H1 (cell line): ENCODE measurements around the gene LCAT. TPM values are rescaled to one million over a fixed set of nuclear protein-coding genes. Genes with fewer than 3 reads are reported as not detected.

Experiments used
- CTCF ChIA-PET: fragments of 300-600 bp; sonication (Branson Sonifier 250); formaldehyde crosslinking; loops from one replicate; lab custom pipeline; 2021; ENCODE audit not compliant: partially characterized antibody; lab: Charles Lee
- POLR2A ChIA-PET: fragments of 300-600 bp; sonication (Branson Sonifier 250); formaldehyde crosslinking; loops from one replicate; lab custom pipeline; 2021; ENCODE audit warnings: inconsistent platforms; ENCODE audit not compliant: partially characterized antibody; lab: Charles Lee
- DNase-seq, 2 experiments: peaks; one replicate each; pipeline versions ENCODE4 v3.0.0 to v3.0.0-alpha.2; 2010 to 2022; ENCODE audit warnings: low spot score in 2 of 2, low read depth in 1 of 2, mixed read lengths in 1 of 2
- FAIRE-seq: peaks from 2 replicates; lab custom pipeline; 2011; peaks lifted over from hg19 to GRCh38; lab: Jason Lieb, UNC
- H2AFZ ChIP-seq: 2 replicates; pipeline ENCODE4 v1.8.1; 2012; ENCODE audit warnings: low read length, inconsistent platforms
- H2AK5ac ChIP-seq: 2 replicates; pipeline ENCODE4 v1.6.1; 2013; ENCODE audit warnings: low read depth, low read length
- H2BK120ac ChIP-seq: replicated peaks from 2 replicates; pipeline ENCODE3; 2013; ENCODE audit warnings: low read depth, low read length, inconsistent platforms
- H2BK12ac ChIP-seq: 2 replicates; pipeline ENCODE4 v1.6.1; 2013; ENCODE audit warnings: low read depth, low read length
- H2BK15ac ChIP-seq: 2 replicates; pipeline ENCODE4 v1.6.1; 2013; ENCODE audit warnings: low read length
- H2BK20ac ChIP-seq: 2 replicates; pipeline ENCODE4 v1.6.1; 2013; ENCODE audit warnings: low read length
- H2BK5ac ChIP-seq: 2 replicates; pipeline ENCODE4 v1.6.1; 2013; ENCODE audit warnings: low read depth, low read length
- H3K14ac ChIP-seq: 2 replicates; pipeline ENCODE4 v1.6.1; 2013; ENCODE audit warnings: inconsistent platforms; ENCODE audit not compliant: insufficient read length
- H3K18ac ChIP-seq: 2 replicates; pipeline ENCODE4 v1.6.1; 2013; ENCODE audit warnings: low read length; ENCODE audit errors: extremely low read depth
- H3K23ac ChIP-seq: 2 replicates; pipeline ENCODE4 v1.6.1; 2013; ENCODE audit warnings: inconsistent platforms; ENCODE audit not compliant: insufficient read length
- H3K23me2 ChIP-seq: 2 replicates; pipeline ENCODE4 v1.6.1; 2013; ENCODE audit warnings: low read depth, low read length
- H3K27ac ChIP-seq: 2 replicates; pipeline ENCODE4 v1.6.1; 2011; ENCODE audit warnings: low read depth, low read length, inconsistent platforms
- H3K27me3 ChIP-seq, 4 experiments: replicated peaks in 1 of 4; 1 replicate in 1 of 4; 2 replicates in 3 of 4; pipeline versions ENCODE4 v1.6.1 to v1.8.1; 2011 to 2013; ENCODE audit warnings: low read length in 3 of 4, mild to moderate bottlenecking in 3 of 4, inconsistent platforms in 2 of 4, mixed read lengths in 2 of 4, moderate library complexity in 1 of 4; ENCODE audit not compliant: control insufficient read depth in 3 of 4, insufficient read depth in 3 of 4; ENCODE audit errors: extremely low read depth in 1 of 4
- H3K36me3 ChIP-seq, 4 experiments: 2 replicates each; pipeline versions ENCODE4 v1.6.1 to v1.8.1; 2011 to 2013; ENCODE audit warnings: mild to moderate bottlenecking in 4 of 4, low read length in 3 of 4, moderate library complexity in 2 of 4, control low read depth in 1 of 4, inconsistent platforms in 1 of 4; ENCODE audit not compliant: insufficient read depth in 4 of 4, control insufficient read depth in 2 of 4
- H3K4ac ChIP-seq: replicated peaks from 2 replicates; pipeline ENCODE3; 2013; ENCODE audit warnings: low read length, low read depth, mixed read lengths, inconsistent platforms; ENCODE audit not compliant: insufficient read length
- H3K4me1 ChIP-seq, 4 experiments: replicated peaks in 1 of 4; 1 replicate in 1 of 4; 2 replicates in 3 of 4; pipeline versions ENCODE4 v1.6.1 to v1.8.1; 2011 to 2013; ENCODE audit warnings: low read length in 3 of 4, inconsistent platforms in 2 of 4, mixed read lengths in 1 of 4; ENCODE audit not compliant: insufficient read depth in 4 of 4, control insufficient read depth in 3 of 4
- H3K4me2 ChIP-seq, 2 experiments: 2 replicates each; pipeline versions ENCODE4 v1.6.1 to v1.8.1; 2011 to 2013; ENCODE audit warnings: low read depth in 2 of 2, low read length in 2 of 2, control low read depth in 1 of 2, inconsistent platforms in 1 of 2, mild to moderate bottlenecking in 1 of 2; ENCODE audit not compliant: insufficient read depth in 1 of 2
- H3K4me3 ChIP-seq, 4 experiments: fragments of 200-600, 300-600 bp in 1 of 4; sonication (generic), shearing (Covaris generic), sonication (Bioruptor Twin) in 1 of 4; 2 replicates each; pipeline versions ENCODE4 v1.5.1 to v1.8.1; 2011 to 2016; ENCODE audit warnings: low read length in 4 of 4, low read depth in 3 of 4, control low read depth in 2 of 4, inconsistent platforms in 2 of 4, mild to moderate bottlenecking in 2 of 4, mixed read lengths in 1 of 4, moderate library complexity in 1 of 4; ENCODE audit not compliant: insufficient read depth in 2 of 4; ENCODE audit errors: extremely low read depth in 1 of 4
- H3K56ac ChIP-seq: replicated peaks from 2 replicates; pipeline ENCODE3; 2013; ENCODE audit warnings: low read depth, mild to moderate bottlenecking, mixed read lengths, low read length, inconsistent platforms; ENCODE audit not compliant: insufficient read length
- H3K79me1 ChIP-seq: 2 replicates; pipeline ENCODE4 v1.6.1; 2013; ENCODE audit warnings: low read depth, low read length, control low read depth
- H3K79me2 ChIP-seq, 2 experiments: 2 replicates each; pipeline versions ENCODE4 v1.6.1 to v1.8.1; 2012 to 2013; ENCODE audit warnings: low read length in 2 of 2, mild to moderate bottlenecking in 2 of 2, inconsistent platforms in 1 of 2; ENCODE audit not compliant: insufficient read depth in 2 of 2, control insufficient read depth in 1 of 2
- H3K9ac ChIP-seq, 4 experiments: replicated peaks in 1 of 4; 1 replicate in 1 of 4; 2 replicates in 3 of 4; pipeline versions ENCODE4 v1.6.1 to v1.8.1; 2011 to 2013; ENCODE audit warnings: low read depth in 3 of 4, low read length in 3 of 4, control low read depth in 2 of 4, mild to moderate bottlenecking in 2 of 4, moderate library complexity in 2 of 4, inconsistent platforms in 1 of 4; ENCODE audit errors: extremely low read depth in 1 of 4
- H3K9me3 ChIP-seq, 2 experiments: 2 replicates each; pipeline versions ENCODE4 v1.6.1 to v1.8.1; 2012 to 2013; ENCODE audit warnings: mild to moderate bottlenecking in 2 of 2, moderate library complexity in 2 of 2, control low read depth in 1 of 2, inconsistent platforms in 1 of 2, low read depth in 1 of 2, low read length in 1 of 2, mixed read lengths in 1 of 2; ENCODE audit not compliant: insufficient read depth in 2 of 2
- H4K20me1 ChIP-seq, 2 experiments: replicated peaks in 1 of 2; 2 replicates each; pipeline versions ENCODE3 to v1.8.1; 2011 to 2013; ENCODE audit warnings: inconsistent platforms in 2 of 2, low read length in 2 of 2, mild to moderate bottlenecking in 1 of 2; ENCODE audit not compliant: insufficient read depth in 2 of 2, control insufficient read depth in 1 of 2
- H4K5ac ChIP-seq: 2 replicates; pipeline ENCODE4 v1.6.1; 2013; ENCODE audit warnings: low read length, low read depth, mixed read lengths, inconsistent platforms; ENCODE audit not compliant: insufficient read length
- H4K8ac ChIP-seq: 2 replicates; pipeline ENCODE4 v1.8.0; 2013; ENCODE audit warnings: mild to moderate bottlenecking, moderate library complexity, low read length, inconsistent platforms; ENCODE audit not compliant: insufficient read depth; ENCODE audit errors: extremely low read depth
- H4K91ac ChIP-seq: replicated peaks from 2 replicates; pipeline ENCODE3; 2013; ENCODE audit warnings: low read length, mixed read lengths, inconsistent platforms; ENCODE audit not compliant: insufficient read length
- KDM4A ChIP-seq: IDR thresholded peaks from one replicate; pipeline ENCODE4 v1.7.1; 2012; ENCODE audit warnings: low read depth, mild to moderate bottlenecking, moderate library complexity, low read length, inconsistent platforms; ENCODE audit not compliant: severe bottlenecking
- PHF8 ChIP-seq: fragments of 200-600 bp; sonication (generic); conservative IDR thresholded peaks from 2 replicates; pipeline ENCODE4 v1.7.1; 2012; ENCODE audit warnings: low read depth, mild to moderate bottlenecking, inconsistent platforms, low read length, moderate library complexity
- RNF2 ChIP-seq: fragments of 200-900, 300-1000 bp; sonication (generic); IDR thresholded peaks from 2 replicates; pipeline ENCODE4 v1.7.1; 2016; ENCODE audit warnings: borderline replicate concordance, low read depth, mild to moderate bottlenecking, antibody characterized with exemption, low read length; ENCODE audit not compliant: poor library complexity, severe bottlenecking; ENCODE audit errors: missing control alignments
- WGBS, 2 experiments: shearing (Covaris generic) in 1 of 2; methylation state at CpG; one replicate each; pipeline versions ENCODE4 v1.1.6 to v1.1.7; 2013 to 2015; ENCODE audit warnings: low lambda C conversion rate in 2 of 2, mixed read lengths in 2 of 2, inconsistent platforms in 1 of 2, low coverage in 1 of 2, missing lambda C conversion rate in 1 of 2; ENCODE audit not compliant: insufficient replicate concordance in 2 of 2, insufficient coverage in 1 of 2, insufficient read length in 1 of 2; ENCODE audit errors: extremely low coverage in 1 of 2, missing lambda C conversion rate in 1 of 2; 5-methylcytosine and 5-hydroxymethylcytosine counted together
- polyA plus RNA-seq, 7 experiments: library from polyadenylated mRNA; depleted of rRNA in 3 of 7; stranded (reverse) in 5 of 7; unstranded in 2 of 7; fragments of >200 nt in 5 of 7; fragments of 200-250 nt in 2 of 7; gene quantifications; 1 replicate in 5 of 7; 2 replicates in 1 of 7; 4 replicates in 1 of 7; pipeline versions ENCODE4 v1.2.1 to v1.2.3, GENCODE V29; 2011 to 2013; ENCODE audit warnings: missing spikeins in 2 of 7, mixed read lengths in 2 of 7
- total RNA-seq: library from RNA; stranded (reverse); fragmentation: NEBNext Ultra II Directional; extraction: Animal tissue kit (Norgen Biotek cat#: 25700); gene quantifications from 2 replicates; pipeline ENCODE4 v1.2.1, GENCODE V29; 2021

LCAT gene
- total and polyA plus RNA-seq, 2 of the 8 experiments (the other 6 are each of a cell fraction or from before 2014, with no cell fraction given), result 9.4 to 19.6 TPM

- Histone ChIP-seq H3K14ac (no peak overlapping the region), H3K79me2 (peaks cover 0 to 4% of the 10 kb centered on the region in 2 experiments; a peak in 2 of 4 replicates), H3K18ac (peak overlapping the region; percentile 83), H2BK120ac (no peak overlapping the region), H3K36me3 (no peaks in the 10 kb centered on the region), H3K4ac (peak overlapping the region; percentile 15), H3K27ac (no peak overlapping the region), H4K20me1 (peaks cover 0 to 14% of the 10 kb centered on the region in 2 experiments), H2BK15ac (peak overlapping the region; percentile 29; the same call in 1 of the 2 replicates), H2BK20ac (no peak overlapping the region), H4K91ac (peak overlapping the region; percentile 98), H4K5ac (peak overlapping the region; percentile 36), H2BK12ac (0 out of 2 replicates have a peak overlapping the region, but pooled peaks have one; percentile 80), H2AK5ac (no peak overlapping the region), H3K27me3 (no peaks in the 10 kb centered on the region), H3K9me3 (no peaks in the 10 kb centered on the region), H3K9ac (no peak overlapping the region), H3K79me1 (peaks cover 16% of the 10 kb centered on the region; the same call in 1 of the 2 replicates), H3K23me2 (peaks cover 7% of the 10 kb centered on the region; the same call in 1 of the 2 replicates), H3K23ac (no peak overlapping the region), H3K56ac (peak overlapping the region; percentile 70), H3K4me1 (peaks cover 6 to 23% (median 15%) of the 10 kb centered on the region in 4 experiments), H2AFZ (peak overlapping the region; percentile 43; the same call in 1 of the 2 replicates), H3K4me3 (peak overlapping the region; percentile 48 to 67 (median 64)), H4K8ac (peak overlapping the region; percentile 57; the same call in 1 of the 2 replicates), H3K4me2 (peak overlapping the region; percentile 75 to 77), H2BK5ac (peak overlapping the region; percentile 75; the same call in 1 of the 2 replicates)
- FAIRE-seq, result no peak
- 39% methylated on average over 26 of the region's 40 CpGs; no CpG with 5 or more reads in 1 of the 2 experiments for WGBS, 2 experiments
- POLR2A ChIA-PET, result interaction anchor here (0.6 to 1.9 kb wide), 6 partner anchors 9 to 82 kb away, joined by 3 to 5 read pairs (median 4); partner anchors contain the start of genes DDX28 and DUS2
- TF ChIP-seq PHF8, result no peak
- TF ChIP-seq KDM4A, result no peak
- no peak for TF ChIP-seq RNF2
- peak in 1 of 2 experiments; percentile 65 for DNase-seq
- CTCF ChIA-PET, result interaction anchor here (0.6 to 5.2 kb wide), 8 partner anchors 8 to 71 kb away, joined by 3 to 27 read pairs (median 6); partner anchors contain the start of gene DPEP3
Observed at GRCh38 chr16:67969254-67970039, 25.5 kb upstream of the LCAT start.
